Peyer's patch (tissue), 4 donors: ENCODE results near the gene SHC3. TPM values are rescaled to one million over a fixed set of nuclear protein-coding genes. Genes with fewer than 3 reads are reported as not detected.
A peak's percentile ranks its signal among the peaks of the same experiment; 100 is the strongest.

ENCODE experiments used
- DNase-seq, 3 donors: peaks; one replicate each; pipeline ENCODE4 v3.0.0-alpha.2; 2017 to 2019
- H3K27ac ChIP-seq, 4 donors: fragments of 200-600 bp; sonication (generic); one replicate each; pipeline ENCODE4 v1.5.1; 2016 to 2019
- H3K27me3 ChIP-seq, 2 donors: fragments of 200-600 bp; sonication (generic); one replicate each; pipeline ENCODE4 v1.5.1; 2019
- H3K36me3 ChIP-seq, 3 donors: fragments of 200-600 bp; sonication (generic); one replicate each; pipeline ENCODE4 v1.5.1; 2016 to 2019
- H3K4me1 ChIP-seq, 4 donors: fragments of 200-600 bp; sonication (generic); one replicate each; pipeline ENCODE4 v1.5.1; 2016 to 2019
- H3K4me3 ChIP-seq, 4 donors: fragments of 200-600 bp; sonication (generic); 1 replicate in 3 of 4; 2 replicates in 1 of 4; pipeline ENCODE4 v1.5.1; 2016 to 2019; ENCODE audit warnings: mild to moderate bottlenecking in 1 of 4
- H3K9me3 ChIP-seq, 4 donors: fragments of 200-600 bp; sonication (generic); one replicate each; pipeline ENCODE4 v1.5.1; 2016 to 2019; ENCODE audit warnings: mild to moderate bottlenecking in 1 of 4
- POLR2A ChIP-seq, 2 donors: fragments of 450-650 bp; IDR thresholded peaks; one replicate each; pipeline ENCODE4 v1.5.1; 2017; ENCODE audit warnings: antibody characterized with exemption in 2 of 2, mild to moderate bottlenecking in 2 of 2, moderate library complexity in 2 of 2
- total RNA-seq, 4 donors: library from RNA; depleted of rRNA; stranded (reverse); fragments of >200 nt; gene quantifications; one replicate each; pipeline ENCODE4 v1.1.0, GENCODE V29; 2016
- TF ChIP-seq, protein P1 (sequence below), 6 experiments: fragments of 450-650 bp in 4 of 6; fragments of 200-600 bp in 2 of 6; sonication (generic) in 1 of 6; IDR thresholded peaks; one replicate each; pipeline ENCODE4 v1.5.1; 2017 to 2019; ENCODE audit warnings: antibody characterized with exemption in 6 of 6, mild to moderate bottlenecking in 3 of 6, moderate library complexity in 1 of 6

Gene SHC3
- total RNA-seq, 4 donors from 2014 or later: 0.88 to 5.0 (median 2.2) TPM

DNA sequence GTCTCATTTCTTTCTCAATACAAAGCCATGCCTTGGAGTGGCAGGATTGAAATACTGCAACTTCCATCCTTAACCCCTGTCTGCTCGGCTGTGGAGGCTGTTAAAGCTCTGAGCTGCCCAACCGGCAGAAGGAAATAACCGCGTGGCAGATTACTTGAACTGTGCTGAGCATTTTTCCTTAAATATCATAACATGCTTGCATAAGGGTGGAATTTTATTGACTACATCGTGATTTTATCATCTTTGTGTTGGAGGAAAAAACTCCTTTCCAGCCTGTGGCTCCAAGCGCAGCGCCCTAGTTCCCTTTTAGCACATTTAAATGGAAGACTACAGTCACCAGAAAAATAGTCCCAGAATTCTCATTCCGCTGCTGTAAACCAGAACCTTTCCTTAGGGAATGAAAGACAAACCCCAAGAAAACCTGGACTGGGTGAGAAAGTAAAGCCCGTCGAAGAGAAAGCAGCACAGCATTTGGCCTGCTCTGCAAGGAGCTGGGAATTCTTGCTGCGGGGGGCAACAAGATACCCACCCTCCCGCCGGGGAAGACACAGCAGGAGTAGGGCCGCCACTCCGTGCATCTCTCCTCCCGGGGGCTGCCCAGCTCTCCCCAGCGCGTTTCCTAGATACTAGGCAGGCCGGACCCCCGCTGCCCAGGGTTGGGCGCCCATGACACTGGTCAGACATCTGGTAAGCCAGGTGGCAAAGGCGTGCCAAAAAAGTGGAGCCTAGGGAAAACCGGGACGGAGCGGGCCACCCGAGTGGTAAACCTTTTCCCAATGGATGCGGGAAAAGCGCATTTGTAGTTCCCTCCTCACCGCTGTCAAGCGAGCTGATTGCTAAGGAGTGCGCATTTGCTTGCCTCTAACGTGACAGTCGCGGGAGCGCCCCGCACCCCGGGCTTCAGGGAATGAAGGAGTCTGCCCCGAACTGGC lies 1.3 kb downstream of the SHC3 start:
- no peak overlapping the region for H3K27ac ChIP-seq
- peaks cover 0 to 17% of the 10 kb centered on the region in 2 donors for H3K27me3 ChIP-seq
- H3K9me3 ChIP-seq: no peaks in the 10 kb centered on the region
- DNase-seq: no peak
- TF ChIP-seq, protein P1, sequence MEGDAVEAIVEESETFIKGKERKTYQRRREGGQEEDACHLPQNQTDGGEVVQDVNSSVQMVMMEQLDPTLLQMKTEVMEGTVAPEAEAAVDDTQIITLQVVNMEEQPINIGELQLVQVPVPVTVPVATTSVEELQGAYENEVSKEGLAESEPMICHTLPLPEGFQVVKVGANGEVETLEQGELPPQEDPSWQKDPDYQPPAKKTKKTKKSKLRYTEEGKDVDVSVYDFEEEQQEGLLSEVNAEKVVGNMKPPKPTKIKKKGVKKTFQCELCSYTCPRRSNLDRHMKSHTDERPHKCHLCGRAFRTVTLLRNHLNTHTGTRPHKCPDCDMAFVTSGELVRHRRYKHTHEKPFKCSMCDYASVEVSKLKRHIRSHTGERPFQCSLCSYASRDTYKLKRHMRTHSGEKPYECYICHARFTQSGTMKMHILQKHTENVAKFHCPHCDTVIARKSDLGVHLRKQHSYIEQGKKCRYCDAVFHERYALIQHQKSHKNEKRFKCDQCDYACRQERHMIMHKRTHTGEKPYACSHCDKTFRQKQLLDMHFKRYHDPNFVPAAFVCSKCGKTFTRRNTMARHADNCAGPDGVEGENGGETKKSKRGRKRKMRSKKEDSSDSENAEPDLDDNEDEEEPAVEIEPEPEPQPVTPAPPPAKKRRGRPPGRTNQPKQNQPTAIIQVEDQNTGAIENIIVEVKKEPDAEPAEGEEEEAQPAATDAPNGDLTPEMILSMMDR (IDR thresholded peaks at IDR 0.05): no peak
- TF ChIP-seq POLR2A (IDR thresholded peaks at IDR 0.05): no peak
- peaks cover 0 to 28% (median 8%) of the 10 kb centered on the region in 4 donors for H3K4me1 ChIP-seq
- H3K4me3 ChIP-seq: peak overlapping the region in 2 of 4 donors; percentile 53 to 57
- H3K36me3 ChIP-seq: no peaks in the 10 kb centered on the region

DNA sequence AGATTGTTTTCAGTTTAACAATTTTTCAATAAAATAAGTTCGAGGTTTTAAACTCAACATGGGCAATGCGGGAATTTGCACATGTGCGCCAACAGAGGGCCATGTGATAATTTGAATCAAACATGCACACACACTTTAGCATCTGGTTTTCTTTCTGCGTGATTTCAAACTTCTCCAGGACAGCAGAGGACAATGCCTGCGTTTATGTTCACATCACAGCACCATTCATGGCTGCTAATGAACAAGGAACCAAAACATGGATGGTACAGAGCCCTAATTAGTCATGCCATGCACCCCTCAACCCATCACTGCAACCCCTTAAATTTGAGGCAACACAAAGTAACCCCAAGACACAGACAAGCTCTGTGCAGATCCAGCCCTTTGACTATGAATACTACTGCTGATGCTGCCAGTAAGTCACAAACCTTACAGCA lies 2.8 kb downstream of the SHC3 start:
- no peak overlapping the region for H3K27ac ChIP-seq
- H3K27me3 ChIP-seq: peaks cover 0 to 17% of the 10 kb centered on the region in 2 donors
- H3K36me3 ChIP-seq: no peaks in the 10 kb centered on the region
- peaks cover 0 to 28% (median 8%) of the 10 kb centered on the region in 4 donors for H3K4me1 ChIP-seq
- H3K9me3 ChIP-seq: no peaks in the 10 kb centered on the region
- H3K4me3 ChIP-seq: no peak overlapping the region
- DNase-seq: no peak
- TF ChIP-seq POLR2A (IDR thresholded peaks at IDR 0.05): no peak
- TF ChIP-seq, protein P1 (IDR thresholded peaks at IDR 0.05): no peak

DNA sequence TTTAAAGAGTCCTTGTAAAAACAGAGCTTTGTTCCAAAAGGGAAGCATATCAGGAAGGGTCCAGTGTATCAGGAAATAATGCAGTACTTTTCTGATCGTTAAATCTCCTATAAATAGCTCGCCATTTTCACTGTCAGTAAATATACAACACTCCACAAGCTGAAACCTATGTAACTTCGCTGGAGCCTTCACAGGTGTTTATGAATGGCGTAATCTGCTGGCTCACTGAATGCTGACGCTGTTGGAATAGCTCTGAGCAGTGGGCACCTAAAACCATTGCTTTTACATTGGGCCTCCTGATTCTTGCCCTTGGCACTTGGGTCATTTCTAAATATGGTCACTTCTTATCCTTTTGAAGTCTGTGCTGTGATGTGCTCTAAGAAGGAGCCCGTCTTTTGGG lies 4.3 kb downstream of the SHC3 start:
- peaks cover 0 to 20% (median 3%) of the 10 kb centered on the region in 4 donors for H3K4me1 ChIP-seq
- no peak for DNase-seq
- H3K36me3 ChIP-seq: no peaks in the 10 kb centered on the region
- peaks cover 0 to 17% of the 10 kb centered on the region in 2 donors for H3K27me3 ChIP-seq
- no peaks in the 10 kb centered on the region for H3K9me3 ChIP-seq
- TF ChIP-seq POLR2A (IDR thresholded peaks at IDR 0.05): no peak
- TF ChIP-seq, protein P1 (IDR thresholded peaks at IDR 0.05): no peak
- no peak overlapping the region for H3K27ac ChIP-seq
- no peak overlapping the region for H3K4me3 ChIP-seq

DNA sequence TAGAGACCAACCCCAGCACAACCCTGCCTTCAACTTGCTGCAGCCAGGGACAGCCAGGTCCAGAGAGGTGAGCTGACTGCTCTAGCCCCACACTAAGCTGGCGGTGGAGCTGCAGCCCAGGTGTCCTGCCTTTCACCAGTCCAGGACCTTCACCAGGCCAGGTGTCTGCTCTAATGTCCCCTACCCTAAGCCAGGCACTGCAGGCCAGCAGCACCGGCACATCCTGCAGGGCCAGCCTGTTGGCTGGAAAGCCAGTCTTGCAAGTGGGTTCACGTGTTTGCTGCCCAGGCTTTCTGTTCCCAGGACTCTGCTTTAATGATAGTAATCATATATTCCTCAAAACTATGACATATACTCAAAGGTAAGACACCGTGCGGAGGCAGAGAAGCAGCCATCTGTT lies 5.5 kb downstream of the SHC3 start:
- no peak for TF ChIP-seq POLR2A (IDR thresholded peaks at IDR 0.05)
- TF ChIP-seq, protein P1 (IDR thresholded peaks at IDR 0.05): no peak
- H3K36me3 ChIP-seq: no peaks in the 10 kb centered on the region
- H3K27ac ChIP-seq: no peak overlapping the region
- H3K9me3 ChIP-seq: no peaks in the 10 kb centered on the region
- DNase-seq: no peak
- no peak overlapping the region for H3K4me3 ChIP-seq
- H3K4me1 ChIP-seq: peaks cover 0 to 8% (median 0%) of the 10 kb centered on the region in 4 donors
- peaks cover 0 to 11% of the 10 kb centered on the region in 2 donors for H3K27me3 ChIP-seq

DNA sequence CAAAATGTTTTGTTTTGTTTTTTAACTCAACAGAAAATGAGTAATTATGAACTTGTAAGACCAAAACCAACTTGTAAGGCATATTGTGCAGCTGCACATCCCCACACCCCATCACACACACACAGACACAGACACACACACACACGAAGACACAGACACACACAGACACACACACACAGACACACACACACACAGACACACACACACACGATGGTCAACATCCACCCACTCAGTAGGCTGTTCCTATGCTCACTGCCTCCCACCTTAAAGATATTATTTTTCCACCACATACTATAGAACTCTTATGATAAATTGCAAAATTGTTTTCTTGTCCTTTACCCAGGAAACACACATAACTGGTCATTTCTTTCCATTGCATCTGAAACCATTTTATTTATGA lies 6.2 kb downstream of the SHC3 start:
- TF ChIP-seq, protein P1 (IDR thresholded peaks at IDR 0.05): no peak
- Histone ChIP-seq H3K27me3 (peaks cover 0 to 6% of the 10 kb centered on the region in 2 donors), H3K36me3 (no peaks in the 10 kb centered on the region), H3K4me1 (peaks cover 0 to 3% (median 0%) of the 10 kb centered on the region in 4 donors), H3K27ac (no peak overlapping the region), H3K9me3 (no peaks in the 10 kb centered on the region), H3K4me3 (no peak overlapping the region)
- DNase-seq: no peak
